NCI-H1092 (cell line): ENCODE results near the gene LEMD2.

ENCODE experiments used
- DNase-seq: peaks from one replicate; lab custom pipeline; 2025; lab: John Stamatoyannopoulos, UW

Gene LEMD2

GRCh38 chr6:33774774-33775173, 14.2 kb downstream of the LEMD2 start:
- DNase-seq = no peak

GRCh38 chr6:33772902-33773472, 15.9 kb downstream of the LEMD2 start:
- no peak for DNase-seq

- no peak for DNase-seq
These were observed 16.7 kb downstream of the LEMD2 start for GRCh38 chr6:33772082-33772830.

GRCh38 chr6:33771146-33772081, 17.5 kb downstream of the LEMD2 start:
- no peak for DNase-seq

- no peak for DNase-seq
These were observed 18.1 kb downstream of the LEMD2 start for GRCh38 chr6:33770833-33771145.

GRCh38 chr6:33770124-33770832, 18.7 kb downstream of the LEMD2 start:
- DNase-seq = no peak

GRCh38 chr6:33769248-33769821, 19.6 kb downstream of the LEMD2 start:
- no peak for DNase-seq

- DNase-seq = peak; percentile 41
These were observed 20.2 kb downstream of the LEMD2 start for GRCh38 chr6:33768644-33769120.

- DNase-seq = no peak
These were observed 21.7 kb downstream of the LEMD2 start for GRCh38 chr6:33766921-33767907.

GRCh38 chr6:33765368-33765767, 23.6 kb downstream of the LEMD2 start:
- no peak for DNase-seq

GRCh38 chr6:33764036-33764435, 24.9 kb downstream of the LEMD2 start:
- DNase-seq = no peak

- no peak for DNase-seq
These were observed 25.4 kb downstream of the LEMD2 start for GRCh38 chr6:33763483-33763882.

GRCh38 chr6:33762713-33763112, 26.2 kb downstream of the LEMD2 start:
- DNase-seq = no peak

- no peak for DNase-seq
These were observed 26.9 kb downstream of the LEMD2 start for GRCh38 chr6:33761922-33762629.

GRCh38 chr6:33761581-33761921, 27.4 kb downstream of the LEMD2 start:
- no peak for DNase-seq

- DNase-seq = no peak
These were observed 28.9 kb downstream of the LEMD2 start for GRCh38 chr6:33759887-33760629.

- DNase-seq = no peak
These were observed 30.1 kb downstream of the LEMD2 start for GRCh38 chr6:33758815-33759216.

- DNase-seq = no peak
These were observed 31.0 kb downstream of the LEMD2 start for GRCh38 chr6:33757906-33758305.

GRCh38 chr6:33757113-33757512, 31.8 kb downstream of the LEMD2 start:
- no peak for DNase-seq
